HepG2 (cell line): ENCODE results near the gene SFXN5. TPM values are rescaled to one million over a fixed set of nuclear protein-coding genes. Genes with fewer than 3 reads are reported as not detected.

Experiments used
- BATF2 ChIP-seq: sonication (generic); formaldehyde crosslinking; IDR thresholded peaks from 2 replicates; pipeline ENCODE4 v1.8.0; 2022; ENCODE audit warnings: mild to moderate bottlenecking, missing genetic modification reagents, moderate library complexity
- CEBPZ ChIP-seq: IDR thresholded peaks from 2 replicates; pipeline ENCODE4 v1.6.1; 2012; ENCODE audit warnings: low read length, improper control_type of control experiment
- CERS6 ChIP-seq: sonication (generic); formaldehyde crosslinking; IDR thresholded peaks from 2 replicates; pipeline ENCODE4 v1.5.0; 2020; ENCODE audit warnings: missing genetic modification reagents
- CHD2 ChIP-seq: IDR thresholded peaks from 2 replicates; pipeline ENCODE4 v1.6.1; 2011; ENCODE audit warnings: low read depth, low read length, improper control_type of control experiment
- DNMT1 ChIP-seq: sonication (generic); formaldehyde crosslinking; IDR thresholded peaks from 2 replicates; pipeline ENCODE4 v1.5.1; 2020; ENCODE audit warnings: mild to moderate bottlenecking, missing genetic modification reagents
- FOXC1 ChIP-seq: sonication (generic); formaldehyde crosslinking; IDR thresholded peaks from 2 replicates; pipeline ENCODE4 v1.8.0; 2022; ENCODE audit warnings: mild to moderate bottlenecking, missing genetic modification reagents, borderline replicate concordance
- JDP2 ChIP-seq: sonication (generic); formaldehyde crosslinking; IDR thresholded peaks from 2 replicates; pipeline ENCODE4 v1.8.1; 2022; ENCODE audit warnings: missing genetic modification reagents, borderline replicate concordance
- KLF15 ChIP-seq: sonication (generic); formaldehyde crosslinking; IDR thresholded peaks from 2 replicates; pipeline ENCODE4 v1.8.1; 2023; ENCODE audit warnings: borderline replicate concordance, mild to moderate bottlenecking, inconsistent platforms, missing genetic modification reagents, mixed read lengths
- PBX2 ChIP-seq: IDR thresholded peaks from 2 replicates; pipeline ENCODE4 v1.6.1; 2016; ENCODE audit warnings: control low read depth
- PBX3 ChIP-seq: sonication (generic); formaldehyde crosslinking; IDR thresholded peaks from 2 replicates; pipeline ENCODE4 v1.8.1; 2023; ENCODE audit warnings: missing genetic modification reagents, inconsistent platforms, borderline replicate concordance
- PHF8 ChIP-seq: sonication (generic); formaldehyde crosslinking; IDR thresholded peaks from 2 replicates; pipeline ENCODE4 v1.5.0; 2020; ENCODE audit warnings: missing genetic modification reagents
- RNF2 ChIP-seq: fragments of 450-650 bp; conservative IDR thresholded peaks from 2 replicates; pipeline ENCODE4 v1.6.1; 2016; ENCODE audit warnings: low read depth
- TFDP1 ChIP-seq: IDR thresholded peaks from 2 replicates; pipeline ENCODE4 v1.6.1; 2016; ENCODE audit warnings: missing compliant biosample characterization, missing genetic modification reagents, borderline replicate concordance
- ZBTB1 ChIP-seq: sonication (generic); formaldehyde crosslinking; IDR thresholded peaks from 2 replicates; pipeline ENCODE4 v1.4.0; 2020; ENCODE audit warnings: missing genetic modification reagents, borderline replicate concordance
- ZBTB37 ChIP-seq: sonication (generic); formaldehyde crosslinking; IDR thresholded peaks from 2 replicates; pipeline ENCODE4 v1.4.0; 2020; ENCODE audit warnings: mild to moderate bottlenecking, missing genetic modification reagents
- ZNF501 ChIP-seq: sonication (generic); formaldehyde crosslinking; IDR thresholded peaks from 2 replicates; pipeline ENCODE4 v1.5.1; 2020; ENCODE audit warnings: mild to moderate bottlenecking, moderate library complexity, missing genetic modification reagents
- ZNF552 ChIP-seq: sonication (generic); formaldehyde crosslinking; IDR thresholded peaks from 2 replicates; pipeline ENCODE4 v1.9.0; 2022; ENCODE audit warnings: missing genetic modification reagents, mild to moderate bottlenecking, borderline replicate concordance
- ZNF570 ChIP-seq: sonication (generic); formaldehyde crosslinking; IDR thresholded peaks from 2 replicates; pipeline ENCODE4 v1.4.0; 2020; ENCODE audit warnings: mild to moderate bottlenecking, missing genetic modification reagents, borderline replicate concordance
- polyA plus RNA-seq, 8 experiments: library from polyadenylated mRNA; depleted of rRNA in 3 of 8; stranded (reverse) in 7 of 8; unstranded in 1 of 8; fragments of >200 nt; fragmentation: Illumina TruSeq in 4 of 8; extraction: Trizol in 4 of 8; gene quantifications; 2 replicates each; pipeline versions ENCODE4 v1.2.1 to v1.2.3, GENCODE V29; 2011 to 2016; ENCODE audit warnings: low read depth in 4 of 8, missing spikeins in 1 of 8, mixed read lengths in 1 of 8; ENCODE audit not compliant: insufficient read depth in 1 of 8
- total RNA-seq, 5 experiments: library from RNA; depleted of rRNA; stranded (reverse); fragments of >200 nt; fragmentation: Illumina TruSeq; extraction: Trizol; gene quantifications; 2 replicates each; pipeline ENCODE4 v1.2.3, GENCODE V29; 2016; ENCODE audit warnings: low read depth in 1 of 5

Gene SFXN5
- total and polyA plus RNA-seq, 2 of the 13 experiments (the other 11 are each of a cell fraction or from before 2014, with no cell fraction given): 34.9 to 37.4 TPM

GRCh38 chr2:72893594-72894319 is 177.8 kb downstream of the SFXN5 start (continued):
- TF ChIP-seq ZBTB37 (CRISPR knock-in tag) (no peak), JDP2 (no peak), PBX3 (CRISPR knock-in tag) (no peak), KLF15 (CRISPR knock-in tag) (no peak), BATF2 (CRISPR knock-in tag) (no peak), CERS6 (CRISPR knock-in tag) (no peak), RNF2 (no peak), TFDP1 (CRISPR knock-in tag) (no peak), PHF8 (CRISPR knock-in tag) (0 out of 2 replicates have a peak, but pooled peaks have one; percentile 26), DNMT1 (no peak), ZNF570 (CRISPR knock-in tag) (no peak), ZNF552 (no peak), PBX2 (CRISPR knock-in tag) (no peak), CEBPZ (no peak), FOXC1 (CRISPR knock-in tag) (peak; percentile 25; the same call in 1 of the 2 replicates), CHD2 (no peak), ZBTB1 (no peak), ZNF501 (peak; percentile 59; the same call in 1 of the 2 replicates)
